GM18870 (cell line): ENCODE results near the gene AMH.

Source experiments
- ATAC-seq: cut with Tn5 transposase; IDR thresholded peaks from one replicate; pipeline ENCODE4 v1.9.1; 2021; ENCODE audit warnings: moderate library complexity; ENCODE audit not compliant: unreplicated experiment

The AMH gene

DNA sequence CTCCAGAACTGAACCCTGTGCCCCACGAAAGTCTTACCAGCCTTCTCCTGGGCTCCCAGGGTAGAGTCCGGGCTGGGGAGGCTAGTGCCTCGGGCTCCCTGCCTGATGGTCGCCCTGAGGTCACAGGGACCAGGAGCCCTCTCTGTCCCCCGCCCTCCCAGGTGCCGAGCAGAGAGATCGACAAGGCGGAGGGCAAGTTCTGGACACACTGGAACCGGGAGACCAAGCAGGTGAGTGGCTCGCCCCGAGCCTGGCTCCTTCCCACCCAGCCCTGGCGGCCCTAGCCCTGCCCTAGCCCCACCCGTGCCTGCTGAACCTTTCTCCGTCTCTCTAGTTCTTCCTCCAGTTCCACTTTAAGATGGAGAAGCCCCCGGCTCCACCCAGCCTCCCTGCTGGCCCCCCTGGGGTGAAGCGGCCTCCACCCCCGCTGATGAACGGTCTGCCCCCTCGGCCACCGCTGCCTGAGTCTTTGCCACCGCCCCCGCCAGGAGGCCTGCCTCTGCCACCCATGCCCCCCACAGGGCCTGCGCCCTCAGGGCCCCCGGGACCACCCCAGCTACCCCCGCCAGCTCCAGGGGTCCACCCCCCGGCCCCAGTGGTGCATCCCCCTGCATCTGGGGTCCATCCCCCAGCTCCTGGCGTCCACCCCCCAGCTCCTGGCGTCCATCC is 1.6 kb upstream of the AMH start:
- no peak for ATAC-seq

DNA sequence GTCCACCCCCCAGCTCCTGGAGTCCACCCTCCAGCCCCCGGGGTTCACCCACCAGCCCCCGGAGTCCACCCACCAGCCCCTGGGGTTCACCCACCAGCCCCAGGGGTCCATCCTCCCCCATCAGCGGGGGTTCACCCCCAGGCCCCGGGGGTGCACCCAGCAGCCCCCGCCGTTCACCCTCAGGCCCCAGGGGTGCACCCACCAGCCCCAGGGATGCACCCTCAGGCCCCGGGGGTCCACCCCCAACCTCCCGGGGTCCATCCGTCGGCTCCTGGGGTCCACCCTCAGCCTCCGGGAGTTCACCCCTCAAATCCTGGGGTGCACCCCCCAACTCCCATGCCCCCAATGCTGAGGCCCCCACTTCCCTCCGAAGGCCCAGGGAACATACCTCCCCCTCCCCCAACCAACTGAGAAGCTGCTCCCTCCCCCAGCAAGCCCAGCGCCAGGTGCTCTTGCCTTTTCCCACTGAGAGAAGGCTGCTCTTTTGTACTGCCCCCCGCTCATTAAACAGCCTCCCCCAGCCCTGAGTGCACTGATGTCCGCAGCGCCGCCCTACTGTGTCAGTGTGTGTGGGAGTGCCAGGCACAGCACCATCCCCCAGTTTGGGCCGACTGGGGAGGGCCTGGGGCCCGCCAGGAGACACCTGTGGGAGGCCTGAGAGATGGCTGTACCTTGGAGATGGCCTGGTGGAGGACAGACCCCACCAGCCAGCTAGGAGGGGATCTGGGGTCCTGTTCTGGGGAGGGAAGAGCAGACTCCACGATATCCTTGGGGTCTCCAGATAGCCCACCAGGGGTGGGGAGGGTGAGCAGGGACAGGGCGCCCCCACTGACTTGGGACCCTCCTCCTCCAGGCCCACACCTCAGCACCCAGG is 750 bp upstream of the AMH start:
- ATAC-seq: no peak

DNA sequence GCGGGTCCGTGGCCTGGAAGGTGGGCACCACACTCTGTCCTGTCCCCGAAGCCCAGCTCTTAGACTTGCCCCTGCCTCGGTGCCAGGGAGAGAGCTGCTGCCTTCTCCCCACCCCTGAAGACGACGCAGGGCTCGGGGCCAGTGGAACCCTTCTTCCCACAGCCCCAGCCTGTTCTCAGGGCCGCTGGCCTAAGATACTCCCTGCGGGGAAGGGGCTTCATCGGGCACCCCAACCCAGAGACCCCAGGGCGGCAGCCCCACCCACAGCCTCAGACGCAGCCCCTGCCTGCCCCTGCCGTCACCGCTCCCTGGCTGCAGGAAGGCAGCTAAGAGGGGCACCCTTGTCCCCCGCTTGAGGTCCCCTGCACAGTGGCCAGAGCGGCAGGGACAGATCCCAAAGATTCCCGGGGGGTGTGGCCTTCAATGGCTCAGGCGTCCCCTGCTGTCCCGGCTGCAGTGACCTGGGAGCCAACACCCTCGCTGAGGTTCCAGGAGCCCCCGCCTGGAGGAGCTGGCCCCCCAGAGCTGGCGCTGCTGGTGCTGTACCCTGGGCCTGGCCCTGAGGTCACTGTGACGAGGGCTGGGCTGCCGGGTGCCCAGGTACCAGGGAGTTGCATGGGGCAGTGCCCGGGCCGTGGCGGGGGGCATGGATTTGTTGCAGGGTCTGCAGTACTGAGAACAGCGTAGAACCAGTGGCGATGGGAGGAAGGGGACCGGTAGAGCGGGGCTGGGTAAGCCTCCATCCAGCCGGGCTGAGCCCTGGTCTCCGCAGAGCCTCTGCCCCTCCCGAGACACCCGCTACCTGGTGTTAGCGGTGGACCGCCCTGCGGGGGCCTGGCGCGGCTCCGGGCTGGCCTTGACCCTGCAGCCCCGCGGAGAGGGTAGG is 1.0 kb downstream of the AMH start:
- no peak for ATAC-seq

DNA sequence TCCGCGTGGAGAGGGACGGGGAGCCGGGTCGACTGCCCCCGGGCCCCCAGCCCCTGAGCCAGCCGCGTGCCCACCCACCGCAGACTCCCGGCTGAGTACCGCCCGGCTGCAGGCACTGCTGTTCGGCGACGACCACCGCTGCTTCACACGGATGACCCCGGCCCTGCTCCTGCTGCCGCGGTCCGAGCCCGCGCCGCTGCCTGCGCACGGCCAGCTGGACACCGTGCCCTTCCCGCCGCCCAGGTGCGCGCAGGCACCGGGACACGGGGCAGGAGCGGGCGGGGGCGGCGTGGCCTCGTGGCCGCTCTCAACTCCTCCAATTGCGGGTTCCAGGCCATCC is 1.6 kb downstream of the AMH start:
- no peak for ATAC-seq

DNA sequence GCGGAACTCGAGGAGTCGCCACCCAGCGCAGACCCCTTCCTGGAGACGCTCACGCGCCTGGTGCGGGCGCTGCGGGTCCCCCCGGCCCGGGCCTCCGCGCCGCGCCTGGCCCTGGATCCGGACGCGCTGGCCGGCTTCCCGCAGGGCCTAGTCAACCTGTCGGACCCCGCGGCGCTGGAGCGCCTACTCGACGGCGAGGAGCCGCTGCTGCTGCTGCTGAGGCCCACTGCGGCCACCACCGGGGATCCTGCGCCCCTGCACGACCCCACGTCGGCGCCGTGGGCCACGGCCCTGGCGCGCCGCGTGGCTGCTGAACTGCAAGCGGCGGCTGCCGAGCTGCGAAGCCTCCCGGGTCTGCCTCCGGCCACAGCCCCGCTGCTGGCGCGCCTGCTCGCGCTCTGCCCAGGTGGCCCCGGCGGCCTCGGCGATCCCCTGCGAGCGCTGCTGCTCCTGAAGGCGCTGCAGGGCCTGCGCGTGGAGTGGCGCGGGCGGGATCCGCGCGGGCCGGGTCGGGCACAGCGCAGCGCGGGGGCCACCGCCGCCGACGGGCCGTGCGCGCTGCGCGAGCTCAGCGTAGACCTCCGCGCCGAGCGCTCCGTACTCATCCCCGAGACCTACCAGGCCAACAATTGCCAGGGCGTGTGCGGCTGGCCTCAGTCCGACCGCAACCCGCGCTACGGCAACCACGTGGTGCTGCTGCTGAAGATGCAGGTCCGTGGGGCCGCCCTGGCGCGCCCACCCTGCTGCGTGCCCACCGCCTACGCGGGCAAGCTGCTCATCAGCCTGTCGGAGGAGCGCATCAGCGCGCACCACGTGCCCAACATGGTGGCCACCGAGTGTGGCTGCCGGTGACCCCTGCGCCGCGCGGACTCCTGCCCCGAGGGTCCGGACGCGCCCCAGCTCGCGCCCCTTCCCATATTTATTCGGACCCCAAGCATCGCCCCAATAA is 2.3 kb downstream of the AMH start:
- ATAC-seq: no peak

DNA sequence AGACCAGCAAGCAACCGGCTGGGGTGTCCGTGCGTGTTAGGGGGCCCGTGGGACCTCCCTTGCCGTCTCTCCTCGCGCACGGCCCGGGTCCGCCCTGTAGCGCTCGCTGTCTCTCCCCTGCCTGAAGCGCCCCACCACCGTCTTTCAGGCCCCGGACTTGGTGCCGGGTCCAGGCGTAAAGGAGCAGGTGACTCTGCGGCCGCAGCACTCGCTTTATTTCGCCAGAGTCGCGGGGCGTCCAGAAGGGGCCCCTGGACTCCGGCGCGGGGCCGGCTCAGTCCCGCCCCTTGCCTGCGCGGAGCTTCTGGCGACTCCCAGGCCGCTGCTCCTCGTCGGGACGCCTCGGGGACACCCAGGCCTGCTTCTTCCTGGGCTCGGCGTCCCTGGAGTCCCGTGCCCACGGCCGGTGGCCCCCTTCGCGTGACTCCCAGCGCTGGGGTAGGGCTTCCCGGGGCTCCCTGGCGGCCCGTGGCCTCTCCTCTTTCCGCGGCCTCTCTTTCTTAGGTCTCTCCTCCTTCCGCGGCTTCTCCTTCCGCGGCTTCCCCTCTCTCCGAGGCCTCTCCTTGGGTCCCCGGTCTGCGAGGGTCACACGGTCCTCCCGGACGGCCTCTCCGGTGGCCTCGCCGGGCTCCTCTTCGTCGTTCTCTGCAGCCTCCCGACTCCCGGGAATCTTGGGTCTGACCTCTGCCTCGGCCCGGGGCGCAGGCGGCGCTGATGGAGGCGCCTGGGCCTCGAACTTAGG is 3.1 kb downstream of the AMH start:
- no peak for ATAC-seq

DNA sequence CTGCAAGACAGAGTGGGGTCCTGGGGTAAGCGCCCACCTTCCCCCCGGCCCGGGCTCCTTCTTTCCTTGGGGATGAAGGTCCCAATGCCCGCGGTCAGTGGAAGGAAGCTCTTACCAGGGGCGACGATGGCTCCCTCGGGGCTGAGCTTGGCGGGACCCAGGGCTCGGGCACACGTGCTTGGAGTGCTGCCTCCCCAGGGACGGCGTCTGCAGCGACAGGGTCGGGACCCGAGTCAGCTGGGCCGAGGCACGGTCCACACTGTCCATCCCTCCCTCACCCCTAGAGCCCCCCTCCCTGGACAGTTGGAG is 3.6 kb downstream of the AMH start:
- no peak for ATAC-seq

DNA sequence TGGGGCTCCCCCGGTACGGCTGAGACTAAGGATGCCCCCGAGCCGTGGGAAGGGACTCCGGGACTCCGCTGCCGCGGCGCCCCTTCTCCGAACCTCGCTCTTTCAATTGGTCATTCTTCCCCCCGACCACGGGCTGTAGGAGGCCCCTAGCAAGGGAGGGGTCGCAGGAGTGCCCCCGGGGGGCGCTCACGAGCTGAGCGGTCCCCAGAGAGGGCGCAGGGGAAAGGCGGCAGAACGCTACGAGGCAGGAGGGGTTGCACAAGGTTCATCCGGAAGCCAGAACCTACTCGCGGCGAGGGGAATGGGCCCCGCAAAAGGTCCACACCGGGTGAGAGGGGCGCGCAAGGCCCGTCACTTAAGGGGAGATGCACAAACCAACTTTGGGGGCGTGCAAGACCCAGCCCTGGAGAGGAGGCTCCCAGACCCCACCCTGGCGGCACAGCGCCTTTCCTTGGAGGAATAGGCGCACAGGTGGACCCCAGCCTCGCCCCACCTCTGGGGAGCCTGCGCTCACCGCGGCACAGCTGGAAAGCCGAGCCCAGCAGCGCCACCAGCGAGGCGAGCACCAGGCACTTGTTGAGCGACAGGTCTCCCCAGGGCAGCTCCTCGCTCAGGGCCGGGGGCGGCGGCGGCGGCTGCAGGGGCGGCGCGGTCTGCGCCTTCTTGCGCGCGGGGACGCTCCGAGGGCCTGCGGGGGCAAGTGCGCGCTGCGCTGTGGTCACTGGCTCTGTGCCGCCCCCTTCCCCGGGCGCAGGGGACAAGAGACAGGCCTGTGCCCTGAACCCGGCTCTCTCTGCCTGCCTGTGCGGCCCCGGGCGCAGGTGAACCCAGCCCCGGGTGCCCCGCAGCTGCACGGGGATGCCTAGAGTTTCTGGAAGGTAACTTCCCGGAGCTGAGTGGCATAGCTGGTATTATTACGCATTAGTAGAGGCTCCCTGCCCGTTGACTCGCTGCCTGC is 4.3 kb downstream of the AMH start:
- ATAC-seq: no peak

DNA sequence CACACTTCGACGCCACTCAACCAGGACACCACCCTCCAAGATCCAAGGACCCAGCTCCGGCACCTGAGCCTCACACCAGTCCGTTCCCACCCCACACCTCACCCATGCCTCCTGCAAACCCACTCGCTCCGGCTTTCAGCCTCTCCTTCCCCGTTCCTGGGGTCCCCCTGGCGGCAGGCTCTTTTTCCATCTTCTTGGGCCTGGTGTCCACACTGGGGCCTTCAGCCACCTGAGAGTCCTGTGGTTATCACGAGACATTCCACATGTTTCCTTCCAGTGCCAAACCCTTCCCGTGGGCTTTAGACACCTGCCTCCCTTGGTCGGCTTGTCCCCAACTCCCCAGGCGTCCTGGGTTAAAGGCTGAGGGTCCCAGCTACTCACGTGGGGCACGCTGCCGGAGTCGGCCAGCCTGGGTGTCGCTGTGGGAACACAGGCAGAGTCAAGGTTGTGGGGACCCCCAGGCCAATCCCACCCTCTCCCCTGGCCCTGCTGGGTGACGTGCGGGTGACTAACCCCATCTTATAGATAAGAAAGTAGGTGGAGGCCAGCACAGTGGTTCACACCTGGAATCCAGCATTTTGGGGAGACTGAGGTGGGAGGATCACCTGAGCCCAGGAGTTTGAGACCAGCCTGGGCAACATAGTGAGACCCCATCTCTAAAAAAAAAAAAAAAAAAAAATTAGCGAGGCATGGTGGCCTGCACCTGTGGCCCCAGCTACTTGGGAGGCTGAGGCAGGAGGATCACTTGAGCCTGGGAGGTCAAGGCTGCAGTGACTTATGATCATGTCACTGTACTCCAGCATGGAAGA is 5.1 kb downstream of the AMH start:
- no peak for ATAC-seq

DNA sequence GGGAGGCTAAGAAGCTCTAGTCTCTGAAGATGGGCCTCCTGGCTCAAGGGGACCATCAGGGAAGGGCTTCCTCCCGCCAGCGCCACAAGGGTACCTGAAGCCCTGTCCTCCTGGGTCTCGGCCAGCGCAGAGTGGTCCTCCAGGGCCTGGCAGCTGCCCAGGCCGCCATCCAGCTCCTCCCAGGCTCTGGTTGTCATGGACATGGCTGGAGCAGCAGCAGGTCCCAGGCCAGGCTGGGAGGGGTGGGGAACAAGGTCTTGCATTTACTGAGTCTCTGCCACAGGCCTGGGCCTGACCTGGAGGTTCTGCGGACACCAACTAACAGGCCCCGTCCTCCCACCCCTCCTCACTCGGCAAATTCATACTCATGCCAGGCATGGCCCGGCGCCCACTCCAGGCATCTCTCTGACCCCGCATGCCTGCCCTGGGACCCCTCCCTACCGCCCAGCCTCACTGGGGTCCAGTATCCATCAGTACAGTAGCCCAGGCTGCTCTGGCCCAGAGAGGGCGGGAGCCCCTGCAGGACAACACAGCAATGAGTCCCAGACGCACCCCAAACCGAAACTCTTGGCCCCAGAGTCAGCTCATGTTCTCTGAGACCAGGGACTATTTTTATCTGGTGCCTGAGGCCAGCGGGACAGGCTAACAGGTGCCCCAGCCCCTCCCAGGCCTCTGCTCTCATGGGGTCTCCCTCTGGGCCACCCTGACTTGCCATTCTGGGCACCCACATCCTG is 6.2 kb downstream of the AMH start:
- ATAC-seq: no peak

DNA sequence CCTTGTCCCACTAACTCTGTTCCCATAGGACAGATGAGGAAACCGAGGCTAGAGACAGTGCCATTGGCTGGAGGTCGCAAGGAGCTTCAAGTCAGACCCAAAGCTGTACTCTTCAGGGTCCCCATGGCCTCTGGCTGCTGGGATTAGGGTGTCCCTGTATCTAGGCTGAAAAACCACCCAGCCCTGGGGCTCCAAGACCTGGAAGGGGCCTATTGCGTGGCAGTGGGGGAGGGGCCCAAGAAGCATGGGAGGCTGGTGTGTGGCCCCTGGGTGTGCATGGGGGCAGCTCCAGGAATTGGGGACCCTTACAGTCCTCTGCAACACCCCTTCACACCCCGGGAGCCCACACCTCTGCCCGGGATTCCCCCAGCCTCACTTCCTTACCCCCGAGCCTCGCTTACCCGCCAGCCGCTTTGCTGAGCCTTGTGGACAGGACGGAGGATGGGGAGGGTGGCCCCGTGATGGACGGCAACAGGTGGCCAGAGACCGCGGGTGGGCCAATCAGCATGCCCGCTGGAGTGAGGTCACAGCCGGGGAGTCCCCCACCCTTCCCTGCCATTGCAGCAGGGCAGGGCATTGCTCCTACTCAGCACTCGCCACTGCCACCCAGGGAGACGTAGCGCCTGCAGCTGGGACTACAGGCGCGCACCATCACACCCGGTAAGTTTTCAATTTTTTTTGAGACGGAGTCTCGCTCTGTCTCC is 7.0 kb downstream of the AMH start, which contains the start of gene JSRP1:
TSS of gene JSRP1 (minus strand) at position 436 of the 704 bp plus-strand sequence. CDS start 1,103 bp downstream, outside the sequence.
- ATAC-seq: no peak

DNA sequence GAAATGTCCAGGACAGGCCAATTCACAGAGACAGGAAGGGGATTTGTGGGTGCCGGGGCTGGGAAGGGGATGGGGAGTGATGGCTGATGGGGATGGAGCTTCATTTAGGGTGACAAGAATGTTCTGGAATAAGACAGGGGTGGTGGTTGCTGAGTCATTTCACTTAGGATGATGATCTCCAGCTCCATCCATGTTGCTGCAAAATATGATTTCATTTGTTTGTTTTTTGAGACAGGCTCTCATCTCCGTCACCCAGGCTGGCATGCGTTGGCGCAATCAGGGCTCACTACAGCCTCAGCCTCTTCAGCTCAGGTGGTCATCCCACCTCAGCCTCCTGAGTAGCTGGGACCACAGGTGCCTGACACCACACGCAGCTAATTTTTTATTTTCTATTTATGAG is 10.2 kb downstream of the AMH start:
- ATAC-seq: no peak

DNA sequence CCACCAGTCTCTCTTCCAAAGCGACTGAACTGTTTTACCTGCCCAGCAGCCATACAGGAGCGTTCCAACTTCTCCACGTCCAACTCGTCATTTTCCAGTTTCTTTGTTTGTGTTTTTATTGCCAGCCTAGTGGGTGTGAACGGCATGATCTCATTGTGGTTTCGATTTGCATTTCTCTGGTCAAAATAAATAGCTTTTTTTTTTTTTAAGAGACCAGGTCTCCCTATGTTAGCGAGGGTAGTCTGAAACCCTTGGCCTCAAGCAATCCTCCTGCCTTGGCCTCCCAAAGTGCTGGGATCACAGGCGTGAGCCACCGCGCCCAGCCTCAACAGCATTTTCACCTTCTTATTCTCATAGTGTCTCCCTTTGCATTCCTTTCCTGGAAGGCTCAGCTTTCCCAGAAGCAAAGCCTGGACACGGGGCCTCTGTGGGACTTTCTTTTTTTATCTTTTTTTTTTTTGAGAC is 11.2 kb downstream of the AMH start:
- no peak for ATAC-seq

DNA sequence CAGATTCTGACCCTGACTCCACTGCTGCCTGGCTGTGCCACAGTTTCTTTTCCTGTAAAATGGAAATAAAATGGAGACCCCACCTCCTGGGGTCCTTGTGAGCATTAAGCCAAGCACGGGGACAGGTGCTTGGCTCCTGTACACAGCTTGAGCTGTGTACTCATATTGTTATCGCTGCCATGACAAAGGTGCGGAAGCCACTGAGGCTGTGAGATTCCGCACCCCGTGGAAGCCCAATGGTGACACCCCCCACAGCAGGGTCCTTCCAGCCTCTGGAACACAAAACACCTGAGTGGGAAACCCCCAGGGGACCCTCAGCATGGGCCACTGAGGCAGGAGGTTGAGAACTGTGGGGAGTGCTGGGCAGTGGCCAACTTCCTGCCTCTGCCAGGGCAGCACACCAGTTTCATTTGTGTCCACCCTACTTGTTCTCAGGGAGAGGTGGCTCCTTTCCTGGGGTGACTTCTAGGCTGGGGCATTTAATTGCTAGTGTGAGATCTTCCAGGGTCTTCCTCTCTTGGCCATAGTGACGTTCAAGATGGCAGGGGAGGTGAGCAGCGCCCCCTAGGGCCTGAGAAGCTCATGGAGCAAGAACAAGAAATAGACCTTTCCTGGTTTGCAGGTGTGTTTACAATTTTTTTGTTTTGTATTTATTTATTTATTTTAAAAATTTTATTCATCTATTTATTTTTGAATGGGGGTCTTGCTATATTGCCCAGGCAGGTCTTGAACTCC is 12.5 kb downstream of the AMH start:
- no peak for ATAC-seq

DNA sequence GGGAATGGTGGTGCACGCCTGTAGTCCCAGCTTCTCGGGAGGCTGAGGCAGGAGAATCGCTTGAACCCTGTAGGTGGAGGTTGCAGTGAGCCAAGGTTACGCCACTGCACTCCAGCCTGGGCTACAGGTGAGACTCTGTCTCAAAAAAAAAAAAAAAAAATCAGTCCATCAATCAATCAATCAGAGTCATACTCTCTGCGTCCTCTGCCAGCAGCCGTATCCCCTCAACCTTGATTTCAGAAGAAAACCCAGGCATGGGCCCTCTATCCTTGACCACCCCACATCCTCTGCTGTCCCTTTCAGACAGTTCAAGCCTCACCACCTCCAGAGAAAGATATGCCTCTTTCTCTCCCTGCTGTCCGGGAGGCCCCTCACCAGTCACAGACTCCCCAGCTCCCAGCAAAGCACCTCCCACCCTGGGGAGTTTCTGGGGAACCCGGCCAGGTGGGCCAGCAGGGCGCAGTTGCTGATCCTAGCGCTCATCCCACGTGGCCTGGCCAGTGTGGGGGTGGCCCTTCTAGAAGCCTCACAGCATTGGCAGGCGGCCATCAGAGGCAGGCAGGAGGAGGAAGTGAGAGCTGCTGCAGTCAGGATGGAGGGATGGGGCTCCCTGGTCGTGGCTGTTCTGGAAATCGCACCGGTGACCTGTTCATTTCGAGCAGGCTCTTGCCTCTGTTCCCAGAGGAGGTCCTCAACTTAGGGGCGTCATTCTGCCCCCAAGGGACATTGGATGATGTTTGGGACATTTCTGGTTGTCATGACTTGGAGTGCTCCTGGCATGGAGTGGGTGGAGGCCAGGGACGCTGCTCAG is 17.3 kb downstream of the AMH start:
- no peak for ATAC-seq
